ENCODE measurements around the gene CYP26A1.

The CYP26A1 gene

GRCh38 chr10:93058139-93058538, 15.6 kb upstream of the CYP26A1 start:
- H3K4me3 ChIP-seq (ENCODE audit: low read length in 2 of 2) = no peak overlapping the region
- no peak overlapping the region for H3K27ac ChIP-seq (ENCODE audit: low read length)
- peaks cover 18 to 39% of the 10 kb centered on the region in 2 donors for H3K27me3 ChIP-seq (ENCODE audit: control insufficient read depth in 1 of 2, insufficient read depth in 2 of 2, low read length in 2 of 2)
- H3K36me3 ChIP-seq (ENCODE audit: control insufficient read depth in 2 of 2, insufficient read depth in 2 of 2, low read length in 2 of 2) = no peaks in the 10 kb centered on the region
- no peak overlapping the region for H3K9ac ChIP-seq (ENCODE audit: low read length in 2 of 2)
- peaks cover 0 to 3% of the 10 kb centered on the region in 2 donors for H3K9me3 ChIP-seq (ENCODE audit: control insufficient read depth in 2 of 2, low read length in 2 of 2)
- H3K4me1 ChIP-seq (ENCODE audit: control insufficient read depth, insufficient read depth, low read length) = peaks cover 22% of the 10 kb centered on the region

GRCh38 chr10:93059975-93060886, 13.5 kb upstream of the CYP26A1 start, which contains the start of gene CYP26C1:
Gene CYP26C1, plus strand, starts transcription at chr10:93060798. Its CDS starts 466 bp downstream, at chr10:93061264.
- H3K27ac ChIP-seq (ENCODE audit: low read length) = no peak within 1 kb of the TSS
- H3K9ac ChIP-seq (ENCODE audit: low read length in 2 of 2) = no peak within 1 kb of the TSS
- H3K36me3 ChIP-seq (ENCODE audit: control insufficient read depth in 2 of 2, insufficient read depth in 2 of 2, low read length in 2 of 2) = no peaks in the 10 kb centered on the region
- H3K4me3 ChIP-seq (ENCODE audit: low read length in 2 of 2) = no peak within 1 kb of the TSS
- peaks cover 0 to 3% of the 10 kb centered on the region in 2 donors for H3K9me3 ChIP-seq (ENCODE audit: control insufficient read depth in 2 of 2, low read length in 2 of 2)
- peaks cover 23% of the 10 kb centered on the region for H3K4me1 ChIP-seq (ENCODE audit: control insufficient read depth, insufficient read depth, low read length)
- H3K27me3 ChIP-seq (ENCODE audit: control insufficient read depth in 1 of 2, insufficient read depth in 2 of 2, low read length in 2 of 2) = peaks cover 32 to 41% of the 10 kb centered on the region in 2 donors

- Histone ChIP-seq H3K4me3 (ENCODE audit: low read length in 2 of 2) (no peak overlapping the region), H3K27ac (ENCODE audit: low read length) (no peak overlapping the region), H3K9me3 (ENCODE audit: control insufficient read depth in 2 of 2, low read length in 2 of 2) (peaks cover 0 to 3% of the 10 kb centered on the region in 2 donors), H3K36me3 (ENCODE audit: control insufficient read depth in 2 of 2, insufficient read depth in 2 of 2, low read length in 2 of 2) (no peaks in the 10 kb centered on the region), H3K9ac (ENCODE audit: low read length in 2 of 2) (no peak overlapping the region), H3K4me1 (ENCODE audit: control insufficient read depth, insufficient read depth, low read length) (peaks cover 26% of the 10 kb centered on the region), H3K27me3 (ENCODE audit: control insufficient read depth in 1 of 2, insufficient read depth in 2 of 2, low read length in 2 of 2) (peaks cover 38 to 48% of the 10 kb centered on the region in 2 donors)
Measured at GRCh38 chr10:93060887-93061593, 12.7 kb upstream of the CYP26A1 start.

GRCh38 chr10:93061594-93062513, 11.8 kb upstream of the CYP26A1 start:
- no peak overlapping the region for H3K9ac ChIP-seq (ENCODE audit: low read length in 2 of 2)
- peaks cover 26% of the 10 kb centered on the region for H3K4me1 ChIP-seq (ENCODE audit: control insufficient read depth, insufficient read depth, low read length)
- peak overlapping the region; percentile 8 to 58 for H3K4me3 ChIP-seq (ENCODE audit: low read length in 2 of 2)
- no peaks in the 10 kb centered on the region for H3K36me3 ChIP-seq (ENCODE audit: control insufficient read depth in 2 of 2, insufficient read depth in 2 of 2, low read length in 2 of 2)
- peaks cover 45 to 54% of the 10 kb centered on the region in 2 donors for H3K27me3 ChIP-seq (ENCODE audit: control insufficient read depth in 1 of 2, insufficient read depth in 2 of 2, low read length in 2 of 2)
- H3K27ac ChIP-seq (ENCODE audit: low read length) = no peak overlapping the region
- H3K9me3 ChIP-seq (ENCODE audit: control insufficient read depth in 2 of 2, low read length in 2 of 2) = peaks cover 0 to 3% of the 10 kb centered on the region in 2 donors

GRCh38 chr10:93062514-93063143, 11.1 kb upstream of the CYP26A1 start:
- peaks cover 26% of the 10 kb centered on the region for H3K4me1 ChIP-seq (ENCODE audit: control insufficient read depth, insufficient read depth, low read length)
- peak overlapping the region; percentile 8 to 58 for H3K4me3 ChIP-seq (ENCODE audit: low read length in 2 of 2)
- no peaks in the 10 kb centered on the region for H3K36me3 ChIP-seq (ENCODE audit: control insufficient read depth in 2 of 2, insufficient read depth in 2 of 2, low read length in 2 of 2)
- no peak overlapping the region for H3K27ac ChIP-seq (ENCODE audit: low read length)
- H3K27me3 ChIP-seq (ENCODE audit: control insufficient read depth in 1 of 2, insufficient read depth in 2 of 2, low read length in 2 of 2) = peaks cover 53 to 59% of the 10 kb centered on the region in 2 donors
- peaks cover 0 to 3% of the 10 kb centered on the region in 2 donors for H3K9me3 ChIP-seq (ENCODE audit: control insufficient read depth in 2 of 2, low read length in 2 of 2)
- H3K9ac ChIP-seq (ENCODE audit: low read length in 2 of 2) = no peak overlapping the region

- peak overlapping the region in 1 of 2 donors; percentile 58 for H3K4me3 ChIP-seq (ENCODE audit: low read length in 2 of 2)
- no peaks in the 10 kb centered on the region for H3K36me3 ChIP-seq (ENCODE audit: control insufficient read depth in 2 of 2, insufficient read depth in 2 of 2, low read length in 2 of 2)
- H3K9me3 ChIP-seq (ENCODE audit: control insufficient read depth in 2 of 2, low read length in 2 of 2) = peaks cover 0 to 3% of the 10 kb centered on the region in 2 donors
- peaks cover 54 to 64% of the 10 kb centered on the region in 2 donors for H3K27me3 ChIP-seq (ENCODE audit: control insufficient read depth in 1 of 2, insufficient read depth in 2 of 2, low read length in 2 of 2)
- peaks cover 29% of the 10 kb centered on the region for H3K4me1 ChIP-seq (ENCODE audit: control insufficient read depth, insufficient read depth, low read length)
- H3K9ac ChIP-seq (ENCODE audit: low read length in 2 of 2) = no peak overlapping the region
- H3K27ac ChIP-seq (ENCODE audit: low read length) = no peak overlapping the region
Measured at GRCh38 chr10:93063144-93063976, 10.3 kb upstream of the CYP26A1 start.

GRCh38 chr10:93063977-93064660, 9.6 kb upstream of the CYP26A1 start:
- Histone ChIP-seq H3K9me3 (ENCODE audit: control insufficient read depth in 2 of 2, low read length in 2 of 2) (peaks cover 0 to 3% of the 10 kb centered on the region in 2 donors), H3K27me3 (ENCODE audit: control insufficient read depth in 1 of 2, insufficient read depth in 2 of 2, low read length in 2 of 2) (peaks cover 59 to 72% of the 10 kb centered on the region in 2 donors), H3K4me1 (ENCODE audit: control insufficient read depth, insufficient read depth, low read length) (peaks cover 33% of the 10 kb centered on the region)

GRCh38 chr10:93064874-93065660, 8.6 kb upstream of the CYP26A1 start:
- Histone ChIP-seq H3K27me3 (ENCODE audit: control insufficient read depth in 1 of 2, insufficient read depth in 2 of 2, low read length in 2 of 2) (peaks cover 56 to 64% of the 10 kb centered on the region in 2 donors), H3K9ac (ENCODE audit: low read length in 2 of 2) (no peak overlapping the region), H3K4me3 (ENCODE audit: low read length in 2 of 2) (no peak overlapping the region), H3K27ac (ENCODE audit: low read length) (no peak overlapping the region), H3K36me3 (ENCODE audit: control insufficient read depth in 2 of 2, insufficient read depth in 2 of 2, low read length in 2 of 2) (no peaks in the 10 kb centered on the region), H3K4me1 (ENCODE audit: control insufficient read depth, insufficient read depth, low read length) (peaks cover 33% of the 10 kb centered on the region), H3K9me3 (ENCODE audit: control insufficient read depth in 2 of 2, low read length in 2 of 2) (no peaks in the 10 kb centered on the region)

More at GRCh38 chr10:93063977-93064660, 9.6 kb upstream of the CYP26A1 start:
- Histone ChIP-seq H3K4me3 (ENCODE audit: low read length in 2 of 2) (no peak overlapping the region), H3K9ac (ENCODE audit: low read length in 2 of 2) (no peak overlapping the region), H3K36me3 (ENCODE audit: control insufficient read depth in 2 of 2, insufficient read depth in 2 of 2, low read length in 2 of 2) (no peaks in the 10 kb centered on the region), H3K27ac (ENCODE audit: low read length) (no peak overlapping the region)

Data from stomach smooth muscle (tissue), 2 donors.